ENCODE results near the gene TNFRSF1B. TPM values are rescaled to one million over a fixed set of nuclear protein-coding genes. Genes with fewer than 3 reads are reported as not detected.
A peak's percentile ranks its signal among the peaks of the same experiment; 100 is the strongest.

The TNFRSF1B gene
- total and polyA plus RNA-seq, 2 of the 8 experiments (the other 6 are each of a cell fraction or from before 2014, with no cell fraction given) = 1.7 to 2.9 TPM

GRCh38 chr1:12176298-12177118 lies 9.7 kb downstream of the TNFRSF1B start:
- Histone ChIP-seq H3K9me3 (ENCODE audit: insufficient read depth in 2 of 2, low read depth in 1 of 2, low read length in 1 of 2) (no peaks in the 10 kb centered on the region), H3K4me2 (ENCODE audit: insufficient read depth in 1 of 2, low read depth in 2 of 2, low read length in 2 of 2) (no peak overlapping the region), H3K79me2 (ENCODE audit: control insufficient read depth in 1 of 2, insufficient read depth in 2 of 2, low read length in 2 of 2) (no peaks in the 10 kb centered on the region), H2AK5ac (ENCODE audit: low read depth, low read length) (peak overlapping the region; percentile 90; the same call in 1 of the 2 replicates), H2BK5ac (ENCODE audit: low read depth, low read length) (no peak overlapping the region), H4K8ac (ENCODE audit: extremely low read depth, insufficient read depth, low read length) (no peak overlapping the region), H4K5ac (ENCODE audit: insufficient read length, low read depth, low read length) (no peak overlapping the region), H3K4me3 (ENCODE audit: extremely low read depth in 1 of 4, insufficient read depth in 2 of 4, low read depth in 3 of 4, low read length in 4 of 4) (no peak overlapping the region), H3K9ac (replicated peaks in 1 of 4; ENCODE audit: extremely low read depth in 1 of 4, low read depth in 3 of 4, low read length in 3 of 4) (no peak overlapping the region), H2BK15ac (ENCODE audit: low read length) (peak overlapping the region; percentile 81; the same call in 1 of the 2 replicates), H3K36me3 (ENCODE audit: control insufficient read depth in 2 of 4, insufficient read depth in 4 of 4, low read length in 3 of 4) (no peaks in the 10 kb centered on the region), H3K4me1 (replicated peaks in 1 of 4; ENCODE audit: control insufficient read depth in 3 of 4, insufficient read depth in 4 of 4, low read length in 3 of 4) (peaks cover 0 to 16% (median 2%) of the 10 kb centered on the region in 4 experiments; a peak in 3 of 7 replicates), H2BK12ac (ENCODE audit: low read depth, low read length) (peak overlapping the region; percentile 27; the same call in 1 of the 2 replicates), H2BK20ac (ENCODE audit: low read length) (no peak overlapping the region), H3K18ac (ENCODE audit: extremely low read depth, low read length) (no peak overlapping the region), H4K91ac (replicated peaks; ENCODE audit: insufficient read length, low read length) (no peak overlapping the region), H2AFZ (ENCODE audit: low read length) (no peak overlapping the region), H2BK120ac (replicated peaks; ENCODE audit: low read depth, low read length) (no peak overlapping the region), H3K27me3 (replicated peaks in 1 of 4; ENCODE audit: control insufficient read depth in 3 of 4, extremely low read depth in 1 of 4, insufficient read depth in 3 of 4, low read length in 3 of 4) (no peaks in the 10 kb centered on the region), H3K4ac (replicated peaks; ENCODE audit: insufficient read length, low read depth, low read length) (no peak overlapping the region), H3K23ac (ENCODE audit: insufficient read length) (no peak overlapping the region), H3K56ac (replicated peaks; ENCODE audit: insufficient read length, low read depth, low read length) (no peak overlapping the region), H3K27ac (ENCODE audit: low read depth, low read length) (no peak overlapping the region), H3K14ac (ENCODE audit: insufficient read length) (no peak overlapping the region), H4K20me1 (replicated peaks in 1 of 2; ENCODE audit: control insufficient read depth in 1 of 2, insufficient read depth in 2 of 2, low read length in 2 of 2) (no peaks in the 10 kb centered on the region), H3K23me2 (ENCODE audit: low read depth, low read length) (no peaks in the 10 kb centered on the region), H3K79me1 (ENCODE audit: low read depth, low read length) (no peaks in the 10 kb centered on the region)
- FAIRE-seq (no peak), DNase-seq (ENCODE audit: low read depth in 1 of 2, low spot score in 2 of 2) (no peak)
- ChIA-PET CTCF (ENCODE audit: partially characterized antibody) (interaction anchor here (0.7 to 5.0 kb wide), 13 partner anchors 8 to 53 kb away, joined by 3 to 29 read pairs (median 6); no protein-coding TSS in a partner anchor), POLR2A (ENCODE audit: partially characterized antibody) (interaction anchor here (2.4 kb wide), 1 partner anchor 11 kb away, joined by 10 read pairs; no protein-coding TSS in a partner anchor)
- WGBS, 2 experiments (ENCODE audit: extremely low coverage in 1 of 2, insufficient coverage in 1 of 2, insufficient read length in 1 of 2, insufficient replicate concordance in 2 of 2, low coverage in 1 of 2, low lambda C conversion rate in 2 of 2, missing lambda C conversion rate in 1 of 2) = 92% methylated on average over 6 of the region's 6 CpGs; no CpG with 5 or more reads in 1 of the 2 experiments
- TF ChIP-seq MAX (IDR thresholded peaks at IDR 0.05) = no peak

Measured in H1 (cell line).